Daoy (cell line): ENCODE results near the gene USP30. TPM values are rescaled to one million over a fixed set of nuclear protein-coding genes. Genes with fewer than 3 reads are reported as not detected.
"Not testable (repeated sequence)": the region's sequence is repeated elsewhere in the genome, so short reads cannot be mapped to it uniquely, and the experiment has no call there.

Experiments used
- DNase-seq: peaks from one replicate; pipeline ENCODE4 v3.0.0-alpha.2; 2015; ENCODE audit warnings: low read depth
- total RNA-seq: library from RNA; depleted of rRNA; stranded (reverse); fragments of >200 nt; shearing (Covaris generic); gene quantifications from 2 replicates; pipeline ENCODE4 v1.2.3, GENCODE V29; 2014

The USP30 gene
- total RNA-seq, 1 experiment from 2014 or later, result 6.3 TPM

GRCh38 chr12:109052097-109052413 is 321 bp upstream of the USP30 start:
- no peak for DNase-seq

GRCh38 chr12:109053382-109054123 is 1.2 kb downstream of the USP30 start:
- no peak for DNase-seq

GRCh38 chr12:109054124-109054513 is 1.7 kb downstream of the USP30 start:
- DNase-seq, result not testable (repeated sequence)

GRCh38 chr12:109054520-109054919 is 2.1 kb downstream of the USP30 start:
- DNase-seq, result no peak

GRCh38 chr12:109056891-109057290 is 4.5 kb downstream of the USP30 start:
- no peak for DNase-seq

GRCh38 chr12:109057376-109057775 is 5.0 kb downstream of the USP30 start:
- DNase-seq, result no peak

GRCh38 chr12:109058773-109059172 is 6.4 kb downstream of the USP30 start:
- no peak for DNase-seq

GRCh38 chr12:109064143-109064542 is 11.8 kb downstream of the USP30 start:
- no peak for DNase-seq

- no peak for DNase-seq
These were observed 12.9 kb downstream of the USP30 start for GRCh38 chr12:109065154-109065852.

GRCh38 chr12:109065853-109066193 is 13.4 kb downstream of the USP30 start:
- DNase-seq, result no peak

GRCh38 chr12:109069307-109070271 is 17.2 kb downstream of the USP30 start:
- DNase-seq, result no peak

GRCh38 chr12:109074866-109075265 is 22.5 kb downstream of the USP30 start:
- no peak for DNase-seq

- no peak for DNase-seq
These were observed 30.4 kb downstream of the USP30 start for GRCh38 chr12:109082751-109083150.

GRCh38 chr12:109084425-109084824 is 32.0 kb downstream of the USP30 start:
- DNase-seq, result no peak

- no peak for DNase-seq
These were observed 33.2 kb downstream of the USP30 start for GRCh38 chr12:109085590-109085989.

- DNase-seq, result no peak
These were observed 34.9 kb downstream of the USP30 start for GRCh38 chr12:109087250-109087649.

- DNase-seq, result no peak
These were observed 36.4 kb downstream of the USP30 start for GRCh38 chr12:109088818-109089217.

- no peak for DNase-seq
These were observed 37.3 kb downstream of the USP30 start for GRCh38 chr12:109089683-109090082.

- no peak for DNase-seq
These were observed 40.2 kb downstream of the USP30 start for GRCh38 chr12:109092497-109093021.

- DNase-seq, result peak; percentile 95
These were observed 40.9 kb downstream of the USP30 start, which contains the start of gene ALKBH2 for GRCh38 chr12:109093022-109093918. TSS of gene ALKBH2 (minus strand) at chr12:109093472. CDS start at chr12:109092786, 686 bp downstream.

- DNase-seq, result no peak
These were observed 44.7 kb downstream of the USP30 start for GRCh38 chr12:109097140-109097434.
